NCI-H2171 treated with DMSO at 0.1 percent for 48 hours (cell line): ENCODE measurements around the gene SH3BP5L.
"Not testable (repeated sequence)": the region's sequence is repeated elsewhere in the genome, so short reads cannot be mapped to it uniquely, and the experiment has no call there.

ENCODE experiments used
- DNase-seq: peaks from one replicate; lab custom pipeline; 2025; lab: John Stamatoyannopoulos, UW

The SH3BP5L gene

DNA sequence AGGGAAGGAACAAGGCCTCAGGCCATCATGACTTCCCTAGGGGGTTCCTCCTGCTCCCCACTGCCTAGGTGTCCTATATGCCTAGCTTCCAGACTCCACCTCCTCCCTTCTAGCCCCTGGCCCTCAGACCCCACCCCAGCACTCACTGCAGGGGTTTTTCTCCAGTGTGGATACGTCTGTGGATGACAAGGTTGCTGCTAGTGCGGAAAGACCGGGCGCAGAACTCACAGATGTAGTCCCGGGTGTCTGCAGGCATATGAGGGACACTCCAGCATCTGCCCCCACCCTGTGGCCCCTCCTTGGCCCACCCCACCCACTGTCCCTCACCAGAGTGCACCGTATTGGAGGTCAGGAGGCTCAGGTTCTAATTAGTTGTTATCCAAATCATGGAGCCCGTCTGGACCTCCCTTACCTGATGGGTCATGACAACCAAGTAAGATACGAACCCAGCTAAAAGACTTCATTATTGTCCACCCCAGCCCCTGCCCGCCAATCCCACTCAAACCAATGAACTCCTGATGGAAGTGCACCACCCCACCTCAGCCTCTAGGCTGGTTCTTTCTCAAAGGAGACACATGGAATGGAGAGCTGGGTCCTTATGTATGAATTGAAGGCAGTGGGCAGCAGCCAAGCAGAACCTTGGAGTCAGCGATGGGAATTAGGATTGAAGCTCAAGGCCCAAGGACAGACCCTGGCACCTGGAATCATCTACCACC, 25.0 kb upstream of the SH3BP5L start:
- no peak for DNase-seq

GRCh38 chr1:248850124-248850523, 24.4 kb upstream of the SH3BP5L start:
- DNase-seq, result no peak

- DNase-seq, result no peak
Observed at GRCh38 chr1:248849637-248850036, 23.9 kb upstream of the SH3BP5L start.

DNA sequence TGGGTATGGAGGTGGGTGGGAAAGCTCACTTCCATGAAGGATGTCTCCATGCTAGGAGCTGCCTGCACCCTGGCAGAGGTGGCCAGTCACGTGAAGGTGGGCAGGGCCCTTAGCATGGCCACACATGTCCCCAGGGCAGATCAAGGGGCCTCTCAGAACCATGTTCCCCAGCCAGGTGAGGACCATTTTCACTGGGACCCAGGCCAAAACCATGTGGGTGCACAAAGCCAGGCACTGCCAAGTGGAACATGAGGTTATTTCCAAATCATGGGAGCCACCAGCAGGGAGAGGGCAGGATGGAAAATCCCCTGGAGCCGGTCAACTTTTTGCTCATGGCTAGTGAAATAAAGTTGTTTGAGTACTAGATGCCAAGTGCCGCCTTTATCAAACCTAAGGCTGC, 23.4 kb upstream of the SH3BP5L start:
- no peak for DNase-seq

- DNase-seq, result no peak
Observed at GRCh38 chr1:248848602-248849001, 22.9 kb upstream of the SH3BP5L start.

DNA sequence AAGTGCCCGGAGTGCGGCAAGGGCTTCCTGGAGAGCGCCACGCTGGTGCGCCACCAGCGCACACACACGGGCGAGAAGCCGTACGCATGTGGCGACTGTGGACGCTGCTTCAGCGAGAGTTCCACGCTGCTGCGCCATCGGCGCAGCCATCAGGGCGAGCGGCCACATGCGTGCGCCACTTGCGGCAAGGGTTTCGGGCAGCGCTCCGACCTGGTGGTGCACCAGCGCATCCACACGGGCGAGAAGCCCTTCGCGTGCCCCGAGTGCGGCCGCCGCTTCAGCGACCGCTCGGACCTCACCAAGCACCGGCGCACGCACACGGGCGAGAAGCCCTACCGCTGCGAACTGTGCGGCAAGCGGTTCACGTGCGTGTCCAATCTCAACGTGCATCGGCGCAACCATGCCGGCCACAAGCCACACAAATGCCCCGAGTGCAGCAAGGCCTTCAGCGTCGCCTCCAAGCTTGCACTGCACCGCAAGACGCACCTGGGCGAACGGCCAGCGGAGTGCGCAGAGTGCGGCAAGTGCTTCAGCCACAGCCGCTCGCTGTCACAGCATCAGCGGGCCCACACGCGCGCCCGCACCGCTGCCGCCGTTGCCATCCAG, 22.3 kb upstream of the SH3BP5L start:
- DNase-seq, result no peak

DNA sequence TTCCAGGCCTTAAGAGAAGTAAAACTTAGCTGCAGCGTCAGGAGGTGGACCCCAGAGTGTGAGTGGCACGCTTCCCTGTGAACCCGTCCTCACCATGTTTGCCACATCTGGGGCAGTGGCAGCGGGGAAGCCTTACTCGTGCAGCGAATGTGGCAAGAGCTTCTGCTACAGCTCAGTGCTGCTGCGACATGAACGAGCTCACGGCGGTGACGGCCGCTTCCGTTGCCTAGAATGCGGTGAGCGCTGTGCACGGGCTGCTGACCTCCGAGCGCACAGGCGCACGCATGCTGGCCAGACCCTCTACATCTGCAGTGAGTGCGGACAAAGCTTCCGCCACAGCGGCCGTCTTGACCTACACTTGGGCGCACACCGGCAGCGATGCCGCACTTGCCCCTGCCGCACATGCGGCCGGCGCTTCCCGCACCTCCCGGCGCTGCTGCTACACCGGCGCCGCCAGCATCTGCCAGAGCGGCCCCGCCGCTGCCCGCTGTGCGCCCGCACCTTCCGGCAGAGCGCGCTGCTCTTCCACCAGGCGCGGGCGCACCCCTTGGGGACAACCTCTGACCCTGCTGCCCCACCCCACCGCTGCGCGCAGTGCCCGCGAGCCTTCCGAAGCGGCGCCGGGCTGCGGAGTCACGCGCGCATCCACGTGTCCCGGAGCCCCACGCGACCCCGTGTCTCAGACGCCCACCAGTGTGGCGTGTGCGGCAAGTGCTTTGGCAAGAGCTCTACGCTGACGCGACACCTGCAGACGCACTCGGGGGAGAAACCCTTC, 21.7 kb upstream of the SH3BP5L start:
- DNase-seq, result no peak

DNA sequence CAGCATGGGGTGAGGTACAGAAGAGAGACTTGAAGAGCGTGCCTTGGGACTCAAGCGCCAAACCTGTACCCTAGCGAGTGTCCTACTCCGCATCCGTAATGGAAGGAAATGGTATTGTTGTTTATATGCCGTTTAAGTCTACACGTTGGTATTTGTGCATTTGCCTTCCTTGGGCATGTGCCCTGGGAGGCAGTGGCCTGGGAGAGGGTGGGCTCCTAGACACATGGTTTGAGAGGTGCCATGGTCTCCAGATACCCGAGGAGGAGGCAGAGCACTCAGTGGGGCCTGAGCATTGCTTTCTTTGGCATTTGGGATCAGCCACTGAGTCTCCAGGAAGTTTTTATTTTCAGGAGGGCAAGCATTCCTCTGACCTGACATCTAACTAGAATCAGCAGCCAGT, 18.8 kb upstream of the SH3BP5L start:
- no peak for DNase-seq

DNA sequence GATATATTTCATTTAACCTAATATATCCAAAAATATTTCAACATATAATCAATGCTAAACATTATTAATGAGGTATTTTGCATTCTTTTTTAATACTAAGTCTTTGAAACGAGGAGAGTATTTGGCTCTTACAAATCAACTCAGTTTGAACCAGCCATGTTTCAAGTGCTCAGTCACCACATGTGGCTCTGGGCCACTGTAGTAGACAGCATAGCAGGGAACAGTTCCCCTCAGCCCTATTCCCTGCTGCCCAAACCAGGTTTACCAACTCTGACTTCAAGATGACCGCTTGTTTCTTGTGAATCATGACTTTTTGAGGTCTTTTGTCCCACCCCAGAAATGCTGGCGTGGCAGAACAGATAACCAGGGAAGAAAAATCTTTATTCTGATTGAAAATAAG, 18.0 kb upstream of the SH3BP5L start:
- DNase-seq, result no peak

DNA sequence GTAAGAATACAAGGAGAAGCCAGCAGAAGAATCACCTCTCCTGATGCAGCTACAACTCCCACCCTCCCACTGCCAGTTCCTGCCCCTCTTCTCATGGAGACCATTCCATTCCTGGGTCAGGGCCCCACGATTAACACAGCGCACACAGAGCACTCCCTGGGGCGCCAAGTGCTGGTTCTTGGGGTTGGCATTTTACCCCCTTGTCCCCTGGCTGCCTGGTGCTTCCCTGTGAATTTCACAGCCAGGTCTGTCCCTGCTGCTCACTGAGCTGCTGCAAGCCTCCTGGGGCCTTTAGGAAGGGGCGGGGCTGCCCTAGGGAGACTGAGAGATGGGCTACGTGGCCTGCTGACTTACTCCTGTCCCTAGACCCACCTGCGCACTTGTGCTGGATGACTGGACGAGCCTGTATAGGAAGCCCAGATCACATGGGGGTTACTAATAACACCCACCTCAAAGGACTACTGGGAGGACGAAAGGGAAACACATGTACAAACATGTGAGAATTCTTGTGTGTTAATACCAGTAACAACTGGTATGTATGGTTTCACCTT, 17.1 kb upstream of the SH3BP5L start:
- DNase-seq, result no peak

DNA sequence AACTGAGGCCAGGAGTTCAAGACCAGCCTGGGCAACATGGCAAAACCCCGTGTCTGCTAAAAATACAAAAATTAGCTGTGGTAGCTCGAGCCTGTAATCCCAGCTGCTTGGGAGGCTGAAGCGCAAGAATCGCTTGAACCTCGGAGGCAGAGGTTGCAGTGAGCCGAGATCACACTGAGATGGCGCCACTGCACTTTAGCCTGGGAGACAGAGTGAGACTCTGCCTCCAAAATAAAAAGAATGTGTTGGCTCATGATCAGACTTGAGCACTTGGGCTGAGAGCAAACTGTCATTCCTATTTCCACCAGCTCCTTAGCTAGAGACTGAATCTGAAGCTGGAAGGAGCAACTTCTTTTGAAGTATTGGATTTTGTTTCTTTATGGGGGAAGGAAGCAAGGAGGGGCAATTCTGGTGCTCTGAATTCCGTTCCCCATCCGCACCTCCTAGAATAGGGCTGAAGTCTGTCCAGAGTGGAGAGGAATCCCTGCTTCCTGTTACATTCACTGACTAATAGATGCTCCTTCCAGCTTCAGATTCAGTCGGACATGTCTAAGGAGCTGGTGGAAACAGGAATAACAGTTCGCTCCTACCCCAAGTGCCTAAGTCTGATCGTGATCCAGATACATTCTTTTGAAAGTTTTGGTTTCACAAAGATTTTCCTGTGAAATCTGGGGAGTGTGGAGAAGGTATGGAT, 16.1 kb upstream of the SH3BP5L start:
- DNase-seq, result no peak

- no peak for DNase-seq
Observed at GRCh38 chr1:248840946-248841345, 15.2 kb upstream of the SH3BP5L start.

GRCh38 chr1:248839168-248839555, 13.4 kb upstream of the SH3BP5L start:
- no peak for DNase-seq

DNA sequence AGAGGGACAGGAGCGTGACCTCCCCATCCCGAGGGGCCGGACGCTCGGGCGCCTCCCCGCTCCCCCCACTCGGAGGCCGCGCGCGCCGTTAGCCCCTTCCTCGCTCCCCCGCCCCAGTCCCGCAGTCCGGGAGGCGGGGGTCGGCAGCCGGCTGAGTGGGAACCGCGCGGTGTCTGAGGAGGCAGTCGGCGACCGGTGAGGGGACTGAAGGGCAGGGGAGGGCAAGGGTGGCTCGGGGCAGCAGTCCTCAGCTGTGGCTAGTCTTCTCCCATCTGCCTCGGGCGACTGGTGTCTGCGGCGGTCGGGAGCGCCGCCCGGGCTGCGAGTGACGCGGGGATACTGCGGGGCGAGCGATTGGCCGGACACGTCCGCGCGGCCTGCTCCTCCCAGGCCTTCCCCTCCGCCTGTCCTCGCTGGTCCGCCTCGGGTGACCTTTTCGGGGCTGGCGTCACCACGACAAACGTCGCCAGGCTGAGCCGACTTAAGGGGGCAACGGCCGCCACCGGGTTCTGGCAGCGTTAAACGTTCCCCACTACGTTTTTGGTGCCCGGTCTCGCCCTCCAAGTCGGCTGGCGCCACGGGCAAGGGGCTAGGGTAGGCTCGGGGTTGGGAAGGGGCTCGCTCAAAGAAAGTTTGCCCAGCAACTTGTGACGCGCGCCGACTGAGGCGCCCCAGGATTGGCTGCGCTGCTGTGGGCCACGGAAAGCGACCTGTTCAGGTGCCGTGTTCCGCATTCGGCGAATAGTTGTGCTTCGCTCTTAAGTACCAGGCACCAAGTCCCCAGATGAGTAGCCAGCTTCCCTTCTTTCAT, 12.8 kb upstream of the SH3BP5L start:
- peak; percentile 82 for DNase-seq

GRCh38 chr1:248837781-248838356, 12.2 kb upstream of the SH3BP5L start, which contains the start of gene ZNF672:
TSS of gene ZNF672 (plus strand) at chr1:248838224. CDS start at chr1:248847275, 9,051 bp downstream.
- peak; percentile 95 for DNase-seq

- no peak for DNase-seq
Observed at GRCh38 chr1:248837045-248837780, 11.5 kb upstream of the SH3BP5L start.

GRCh38 chr1:248834343-248834940, 8.7 kb upstream of the SH3BP5L start:
- DNase-seq, result no peak

GRCh38 chr1:248831842-248832241, 6.1 kb upstream of the SH3BP5L start:
- DNase-seq, result no peak

DNA sequence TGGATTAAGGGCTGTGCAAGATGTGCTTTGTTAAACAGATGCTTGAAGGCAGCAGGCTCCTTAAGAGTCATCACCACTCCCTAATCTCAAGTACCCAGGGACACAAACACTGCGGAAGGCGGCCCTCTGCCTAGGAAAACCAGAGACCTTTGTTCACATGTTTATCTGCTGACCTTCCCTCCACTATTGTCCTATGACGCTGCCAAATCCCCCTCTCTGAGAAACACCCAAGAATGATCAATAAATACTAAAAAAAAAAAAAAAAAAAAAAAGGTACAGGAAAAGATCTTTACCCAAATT, 5.0 kb upstream of the SH3BP5L start:
- not testable (repeated sequence) for DNase-seq

- DNase-seq, result no peak
Observed at GRCh38 chr1:248828845-248829244, 3.1 kb upstream of the SH3BP5L start.
